GM18861 (cell line): ENCODE data around the gene CSTPP1.

Experiments used
- ATAC-seq: cut with Tn5 transposase; IDR thresholded peaks from one replicate; pipeline ENCODE4 v1.9.1; 2021; ENCODE audit not compliant: unreplicated experiment

The CSTPP1 gene

GRCh38 chr11:47155879-47156278, 219.3 kb downstream of the CSTPP1 start:
- no peak for ATAC-seq

GRCh38 chr11:47156333-47156732, 219.8 kb downstream of the CSTPP1 start:
- no peak for ATAC-seq

- ATAC-seq, result no peak
Observed at GRCh38 chr11:47156951-47157350, 220.4 kb downstream of the CSTPP1 start.

DNA sequence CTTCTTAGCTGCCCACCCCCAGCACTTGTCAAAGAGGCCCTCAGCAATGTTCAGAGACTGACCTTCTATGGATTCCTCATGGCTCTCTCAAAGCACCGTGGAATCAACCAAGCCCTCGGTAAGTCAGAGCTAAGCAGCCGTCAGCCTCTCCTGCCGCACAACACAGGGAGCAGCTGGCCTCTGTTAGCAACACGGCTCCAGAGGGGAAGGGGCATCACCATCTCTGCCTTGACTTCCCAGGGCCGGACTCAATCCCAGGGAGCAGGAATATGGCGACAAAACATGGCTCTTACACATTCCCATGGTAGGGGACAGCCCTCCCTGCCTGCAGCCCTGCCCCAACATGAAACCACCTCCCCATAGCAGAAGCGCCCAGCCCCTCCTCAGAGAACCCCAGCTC, 221.2 kb downstream of the CSTPP1 start:
- no peak for ATAC-seq

DNA sequence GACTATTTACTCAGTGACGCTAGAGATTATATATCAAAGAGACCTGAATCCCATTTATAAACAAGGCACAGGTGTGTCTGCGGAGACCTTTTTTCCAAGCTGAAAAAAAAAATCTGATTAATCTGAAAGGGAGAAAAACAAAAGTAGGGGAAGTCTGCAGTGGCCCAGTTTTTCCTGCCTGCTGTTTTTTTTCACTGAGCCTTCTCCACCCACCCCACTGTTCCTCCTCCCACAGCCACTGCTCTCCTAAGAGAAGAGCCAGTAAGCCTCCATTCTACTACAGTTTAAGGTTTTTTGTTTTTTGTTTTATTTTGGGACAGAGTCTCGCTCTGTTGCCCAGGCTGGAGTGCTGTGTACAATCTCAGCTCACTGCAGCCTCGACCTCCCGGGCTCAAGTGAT, 221.7 kb downstream of the CSTPP1 start:
- no peak for ATAC-seq

- no peak for ATAC-seq
Observed at GRCh38 chr11:47160753-47161133, 224.2 kb downstream of the CSTPP1 start.

DNA sequence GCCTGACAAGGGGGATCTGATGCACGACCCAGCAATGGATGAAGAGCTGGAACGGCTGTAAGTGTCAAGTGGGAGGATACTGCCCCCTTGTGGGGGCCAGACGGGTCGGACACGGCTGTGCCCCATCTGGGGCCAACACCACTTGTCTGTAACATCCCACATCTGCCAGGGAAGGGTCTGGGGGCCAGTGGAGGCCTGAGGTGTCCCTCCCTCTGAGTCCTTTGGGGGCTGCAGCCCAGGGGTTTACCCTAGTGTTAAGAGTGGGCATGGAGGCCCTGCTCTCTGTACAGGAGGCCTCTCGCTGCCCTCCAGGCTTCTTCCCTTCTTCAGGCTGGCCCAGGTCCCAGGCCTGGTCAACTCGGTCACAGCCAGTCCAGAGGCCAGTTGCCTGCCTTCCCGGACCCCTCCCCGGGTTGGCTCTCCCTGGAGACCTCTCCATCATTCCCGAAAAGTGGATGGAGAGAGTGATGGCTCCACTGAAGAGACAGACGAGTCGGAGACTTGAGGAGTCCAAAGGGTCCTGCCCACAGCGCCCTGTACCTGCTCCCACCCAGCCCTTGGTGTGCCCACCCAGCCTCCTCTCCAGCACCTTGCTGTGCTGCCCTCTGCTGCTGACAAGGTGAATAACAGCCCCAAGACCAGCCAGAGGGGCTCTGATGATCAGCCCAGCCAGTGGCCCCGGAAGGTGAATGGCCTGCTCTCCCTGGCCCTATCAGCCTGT, 224.7 kb downstream of the CSTPP1 start:
- ATAC-seq, result peak; percentile 50

- no peak for ATAC-seq
Observed at GRCh38 chr11:47161890-47162289, 225.3 kb downstream of the CSTPP1 start.

DNA sequence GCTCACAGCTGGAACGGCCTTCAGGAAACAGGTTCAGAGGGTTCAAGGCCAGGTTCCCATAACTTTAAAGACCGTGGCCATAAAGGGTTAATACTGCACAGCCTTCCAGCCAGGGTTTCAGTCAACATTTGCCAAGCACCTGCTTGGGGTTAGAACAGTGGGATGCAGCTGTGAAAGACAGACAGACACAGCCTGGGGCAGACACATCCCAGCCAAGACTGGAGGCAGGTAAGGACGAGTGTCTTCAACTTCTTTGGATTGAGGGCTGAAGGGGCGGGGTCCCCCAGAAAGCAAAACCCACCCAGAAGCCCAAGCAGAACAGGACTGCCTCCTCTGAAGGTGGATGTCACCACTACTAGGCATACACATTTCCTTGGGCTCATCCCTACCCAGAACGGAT, 225.9 kb downstream of the CSTPP1 start:
- no peak for ATAC-seq

DNA sequence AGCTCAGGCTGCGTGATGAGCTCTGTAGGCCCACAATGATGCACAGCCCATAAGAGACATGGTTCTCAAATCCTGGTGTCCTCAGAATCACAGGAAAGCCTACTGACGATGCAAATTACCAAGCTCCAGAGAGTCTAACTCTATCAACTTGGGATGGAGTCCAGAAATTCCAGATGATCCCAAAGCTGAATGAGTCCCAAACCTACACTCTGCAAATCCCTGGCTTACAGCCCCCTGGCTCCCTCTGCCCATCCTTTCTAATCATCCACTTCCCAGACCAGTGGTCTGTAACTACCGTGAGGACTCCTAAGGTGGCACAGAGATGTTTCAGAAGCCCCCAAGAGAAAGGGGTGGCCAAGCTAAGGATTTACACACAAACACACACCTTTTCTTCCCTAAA, 226.6 kb downstream of the CSTPP1 start:
- no peak for ATAC-seq

DNA sequence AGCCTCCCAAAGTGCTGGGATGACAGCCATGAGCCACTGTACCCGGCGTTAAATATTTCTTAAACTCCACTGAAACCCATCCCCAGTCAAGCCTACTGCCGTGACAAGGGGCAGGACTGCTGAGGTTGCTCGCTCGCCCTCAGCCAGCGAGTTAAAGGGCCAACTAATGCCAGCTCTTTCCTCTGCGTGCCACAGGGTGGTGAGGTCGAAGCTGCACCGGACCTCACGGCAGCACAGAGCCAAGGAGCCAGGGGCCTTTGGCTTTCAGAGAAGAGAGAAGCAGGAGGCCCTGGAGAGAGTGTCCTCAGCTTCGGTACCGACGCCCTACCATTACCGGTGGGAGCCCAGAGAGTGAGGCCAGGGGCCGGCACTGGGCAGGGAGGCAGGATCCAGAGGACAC, 227.3 kb downstream of the CSTPP1 start:
- no peak for ATAC-seq

DNA sequence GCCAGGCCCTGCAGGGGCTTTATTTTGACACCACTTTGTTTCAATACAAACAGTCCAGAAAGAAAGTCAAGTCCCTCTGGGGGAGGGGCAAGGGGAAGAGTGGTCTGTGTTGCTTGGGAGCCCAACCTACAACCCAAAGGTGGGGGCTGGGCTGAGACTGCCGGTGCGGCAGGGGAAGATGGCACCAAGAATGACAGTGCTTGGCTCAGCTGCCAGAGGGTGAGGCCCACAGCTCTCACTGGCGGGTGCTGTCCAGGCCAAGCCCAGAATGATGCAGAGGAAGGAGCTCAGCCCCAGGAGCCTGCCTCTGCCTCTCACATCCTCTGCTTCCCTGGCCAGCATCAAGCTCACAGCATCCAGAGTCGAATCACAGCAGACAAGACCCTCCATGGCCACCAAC, 227.8 kb downstream of the CSTPP1 start:
- no peak for ATAC-seq

- ATAC-seq, result no peak
Observed at GRCh38 chr11:47165253-47165840, 228.8 kb downstream of the CSTPP1 start.

GRCh38 chr11:47166368-47166767, 229.8 kb downstream of the CSTPP1 start:
- no peak for ATAC-seq

- no peak for ATAC-seq
Observed at GRCh38 chr11:47171061-47171838, 234.7 kb downstream of the CSTPP1 start.

DNA sequence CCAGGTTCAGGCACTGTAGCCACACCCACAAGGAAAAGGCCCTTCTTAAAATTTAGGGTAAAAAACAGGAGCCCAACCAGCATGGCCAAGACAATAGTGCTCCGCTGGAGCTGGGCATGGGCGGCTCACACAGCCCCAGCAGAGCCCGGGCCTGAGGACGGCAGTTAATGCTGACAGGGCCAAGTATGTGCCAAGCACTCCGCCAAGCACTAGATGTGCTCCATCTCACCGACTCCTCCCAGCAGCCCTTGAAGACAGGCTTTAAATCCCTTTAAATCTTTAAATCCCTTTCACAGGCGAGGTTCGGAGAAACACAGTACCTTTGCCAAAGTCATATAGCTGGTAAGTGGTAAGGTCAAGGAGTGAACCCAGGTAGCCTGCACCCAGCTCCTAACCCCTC, 235.3 kb downstream of the CSTPP1 start:
- ATAC-seq, result no peak

GRCh38 chr11:47172740-47173336, 236.3 kb downstream of the CSTPP1 start:
- ATAC-seq, result no peak

DNA sequence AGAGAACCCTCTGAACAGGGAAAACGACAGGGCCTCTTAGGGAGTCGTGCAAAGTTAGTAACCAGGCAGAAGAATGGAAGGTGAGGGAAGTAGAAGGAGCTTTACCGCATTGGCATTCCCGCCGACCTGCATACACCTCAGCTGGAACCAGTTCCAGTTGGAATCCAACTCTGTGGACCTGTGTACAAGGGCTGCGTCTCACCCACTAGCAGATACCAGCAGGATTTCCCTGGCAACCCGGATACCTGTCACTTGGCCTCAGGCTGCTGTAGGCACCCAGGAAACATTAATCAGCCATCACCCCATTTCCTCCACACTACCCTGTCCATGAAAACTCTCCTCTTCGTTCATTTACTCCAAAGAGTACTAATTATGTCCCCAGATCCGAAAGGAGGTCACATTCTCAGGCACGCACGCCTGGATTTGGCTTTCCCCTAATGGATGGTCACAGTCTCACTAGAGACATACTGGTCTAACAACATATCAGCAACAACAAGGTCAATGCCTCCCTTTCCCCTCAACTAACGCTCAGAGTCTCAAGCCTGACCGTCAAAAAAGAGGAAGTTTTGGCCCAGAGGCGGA, 239.3 kb downstream of the CSTPP1 start:
- ATAC-seq, result no peak

DNA sequence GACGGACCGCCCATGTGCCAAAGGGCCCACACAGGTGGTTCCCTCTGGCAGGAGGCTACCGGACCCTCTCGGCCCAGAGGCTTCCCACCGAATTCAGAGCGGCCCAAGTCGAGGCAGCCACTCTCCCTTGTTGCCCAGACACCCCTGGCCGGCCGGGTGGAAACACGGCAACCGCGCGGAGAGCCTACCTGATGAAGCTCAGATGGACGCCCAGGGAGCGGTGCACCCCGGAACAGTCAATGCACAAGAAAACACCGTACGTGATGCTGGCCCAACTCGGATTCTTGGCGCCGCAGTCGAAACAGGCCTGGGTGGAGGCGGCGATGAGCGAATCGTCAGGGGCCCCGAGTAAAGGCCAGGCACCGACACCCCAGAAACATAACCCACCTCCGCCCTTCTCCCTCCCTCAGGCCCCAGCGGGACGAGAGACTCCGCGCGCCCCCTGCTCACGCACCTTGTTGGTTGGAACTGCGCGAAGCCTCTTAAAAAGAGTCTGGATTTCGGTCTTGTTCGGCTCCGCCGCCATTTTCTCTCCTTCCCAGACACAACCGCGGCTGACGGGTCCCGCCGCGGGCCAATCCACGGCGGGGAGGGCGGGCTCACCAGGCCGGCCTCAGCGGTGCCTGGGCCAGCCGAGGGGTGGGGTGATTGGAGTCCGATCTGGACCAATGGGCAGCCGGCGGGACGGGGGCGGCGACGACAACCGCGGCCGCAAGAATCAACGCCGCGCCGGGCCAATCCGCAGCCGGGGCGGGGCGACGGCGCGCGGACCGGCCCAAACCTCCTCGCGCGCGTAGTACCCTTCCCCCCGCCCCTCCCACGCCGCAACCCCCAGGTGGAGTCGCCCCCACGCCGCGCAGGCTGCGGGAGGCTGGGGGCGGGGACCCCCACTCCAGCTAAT, 240.0 kb downstream of the CSTPP1 start, which contains the start of gene ARFGAP2:
Gene ARFGAP2, minus strand, starts transcription at position 552 of the 901 bp plus-strand sequence. Its CDS starts 26 bp downstream, at position 526.
- ATAC-seq, result peak; percentile 76

GRCh38 chr11:47177229-47177845, 240.8 kb downstream of the CSTPP1 start:
- ATAC-seq, result peak; percentile 36
